Astrocyte (in vitro differentiated cells and primary cell): ENCODE data around the gene GPR52.

Experiments used
- EZH2 ChIP-seq: IDR thresholded peaks from 2 replicates; pipeline ENCODE4 v1.6.1; 2012; ENCODE audit warnings: mild to moderate bottlenecking, low read length, inconsistent platforms; ENCODE audit not compliant: insufficient read depth
- TF ChIP-seq, protein P1 (sequence below): IDR thresholded peaks from 2 replicates; pipeline ENCODE4 v1.5.1; 2011; ENCODE audit warnings: low read depth, mild to moderate bottlenecking, inconsistent platforms, low read length, moderate library complexity; ENCODE audit not compliant: insufficient read depth

DNA sequence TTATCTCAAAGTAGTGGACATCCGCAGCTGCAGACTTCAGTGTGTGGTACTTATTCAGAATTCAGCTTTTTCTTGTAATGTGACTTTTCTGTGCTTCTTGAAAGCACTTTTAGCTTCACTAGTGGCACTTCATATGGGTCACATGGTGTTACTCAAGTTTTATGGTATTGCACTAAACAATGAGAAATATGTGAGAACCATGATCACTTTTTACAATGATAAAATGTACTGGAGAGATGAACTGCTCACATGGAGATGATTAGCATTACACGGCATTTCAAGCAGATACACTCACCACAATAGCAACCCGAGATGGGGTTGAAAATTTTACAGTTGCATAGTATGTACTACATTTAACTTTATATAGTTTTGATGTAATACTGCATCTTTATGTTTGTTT, 40.1 kb upstream of the GPR52 start:
- TF ChIP-seq, protein P1, sequence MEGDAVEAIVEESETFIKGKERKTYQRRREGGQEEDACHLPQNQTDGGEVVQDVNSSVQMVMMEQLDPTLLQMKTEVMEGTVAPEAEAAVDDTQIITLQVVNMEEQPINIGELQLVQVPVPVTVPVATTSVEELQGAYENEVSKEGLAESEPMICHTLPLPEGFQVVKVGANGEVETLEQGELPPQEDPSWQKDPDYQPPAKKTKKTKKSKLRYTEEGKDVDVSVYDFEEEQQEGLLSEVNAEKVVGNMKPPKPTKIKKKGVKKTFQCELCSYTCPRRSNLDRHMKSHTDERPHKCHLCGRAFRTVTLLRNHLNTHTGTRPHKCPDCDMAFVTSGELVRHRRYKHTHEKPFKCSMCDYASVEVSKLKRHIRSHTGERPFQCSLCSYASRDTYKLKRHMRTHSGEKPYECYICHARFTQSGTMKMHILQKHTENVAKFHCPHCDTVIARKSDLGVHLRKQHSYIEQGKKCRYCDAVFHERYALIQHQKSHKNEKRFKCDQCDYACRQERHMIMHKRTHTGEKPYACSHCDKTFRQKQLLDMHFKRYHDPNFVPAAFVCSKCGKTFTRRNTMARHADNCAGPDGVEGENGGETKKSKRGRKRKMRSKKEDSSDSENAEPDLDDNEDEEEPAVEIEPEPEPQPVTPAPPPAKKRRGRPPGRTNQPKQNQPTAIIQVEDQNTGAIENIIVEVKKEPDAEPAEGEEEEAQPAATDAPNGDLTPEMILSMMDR: no peak
- TF ChIP-seq EZH2: no peak
